Left lung (tissue), 10 donors: Measurements from ENCODE around the gene TMEM63C. TPM values are rescaled to one million over a fixed set of nuclear protein-coding genes. Genes with fewer than 3 reads are reported as not detected.
"Not testable (repeated sequence)": the region's sequence is repeated elsewhere in the genome, so short reads cannot be mapped to it uniquely, and the experiment has no call there.

ENCODE experiments used
- ATAC-seq: fragments of 200-7000 bp; cut with Tn5 transposase; one replicate; pipeline ENCODE4 v1.9.1; 2020; ENCODE audit warnings: moderate library complexity
- DNase-seq, 4 donors: peaks; one replicate each; pipeline ENCODE4 v3.0.0-alpha.2; 2013 to 2020
- H3K27ac ChIP-seq, 2 donors: fragments of 200-600 bp; sonication (generic) in 1 of 2; one replicate each; pipeline versions ENCODE4 v1.5.0 to v1.8.0; 2020 to 2021
- H3K27me3 ChIP-seq, 2 donors: fragments of 200-600 bp; sonication (generic) in 1 of 2; one replicate each; pipeline versions ENCODE4 v1.5.0 to v1.8.0; 2020 to 2021
- H3K36me3 ChIP-seq, 2 donors: fragments of 200-600 bp; sonication (generic) in 1 of 2; one replicate each; pipeline versions ENCODE4 v1.5.0 to v1.8.0; 2020 to 2021
- H3K4me1 ChIP-seq, 2 donors: fragments of 200-600 bp; one replicate each; pipeline ENCODE4 v1.8.0; 2021
- H3K4me3 ChIP-seq, 2 donors: fragments of 200-600 bp; sonication (generic) in 1 of 2; one replicate each; pipeline versions ENCODE4 v1.5.0 to v1.8.0; 2020 to 2021; ENCODE audit warnings: mild to moderate bottlenecking in 1 of 2
- H3K9me3 ChIP-seq, 2 donors: fragments of 200-600 bp; sonication (generic) in 1 of 2; one replicate each; pipeline versions ENCODE4 v1.5.0 to v1.8.0; 2020 to 2021
- intact Hi-C, 2 donors: fragments of 100-400 bp; cut with DNase I; formaldehyde crosslinking; loops; one replicate each; pipeline versions ENCODE4 v1.11.2 to v1.14.2; 2022
- polyA plus RNA-seq, 6 donors: library from polyadenylated mRNA; unstranded; fragments of 120-200 nt; gene quantifications; one replicate each; pipeline ENCODE4 v1.2.1, GENCODE V29; 2013; ENCODE audit not compliant: insufficient read length in 6 of 6
- total RNA-seq, 2 donors: library from RNA; stranded (reverse); fragmentation: NEBNext Ultra II Directional; extraction: Animal tissue kit (Norgen Biotek cat#: 25700); gene quantifications; one replicate each; pipeline ENCODE4 v1.2.1, GENCODE V29; 2021
- TF ChIP-seq, protein P1 (sequence below), 2 donors: fragments of 200-600 bp; sonication (generic) in 1 of 2; IDR thresholded peaks; one replicate each; pipeline versions ENCODE4 v1.5.0 to v1.8.0; 2021; ENCODE audit warnings: antibody characterized with exemption in 2 of 2
- donor health status: DM: no; HTN: yes; CAD: no.
- donor health status: DM: no; HTN: no; CAD: no.

Gene TMEM63C
- total and polyA plus RNA-seq, 8 donors, result 0.20 to 2.0 (median 0.88) TPM; not detected in 1

DNA sequence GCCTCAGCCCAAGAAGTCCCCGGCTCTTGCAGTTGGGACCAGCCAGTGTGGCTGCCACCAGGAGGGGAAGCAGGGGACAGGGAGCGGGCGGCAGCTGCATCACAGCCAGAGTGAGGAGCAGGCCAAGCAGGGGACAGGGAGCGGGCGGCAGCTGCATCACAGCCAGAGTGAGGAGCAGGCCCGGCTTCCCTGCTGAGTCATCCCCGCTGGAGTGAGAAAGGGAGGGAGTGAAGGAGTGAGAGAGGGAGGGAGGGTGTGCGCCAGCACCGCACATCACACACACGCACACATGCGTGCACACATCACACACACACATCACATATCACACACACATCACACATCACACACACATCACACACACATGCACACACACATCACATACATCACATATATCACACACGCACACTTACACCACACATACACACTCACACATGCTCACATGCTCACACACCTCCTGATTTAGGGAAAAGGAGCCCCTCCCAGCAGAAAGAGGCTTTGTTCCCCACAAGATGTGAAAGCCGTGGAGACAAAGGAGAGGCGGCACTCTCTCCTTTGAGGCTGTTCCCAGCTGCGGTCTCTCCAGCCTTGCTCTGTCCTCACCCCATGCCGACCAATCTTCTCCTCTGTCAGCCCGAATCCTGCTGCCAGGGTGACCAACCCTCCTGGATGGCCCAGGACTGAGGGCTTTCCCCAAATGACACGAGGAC lies 23.3 kb upstream of the TMEM63C start:
- intact Hi-C loops, result loop anchor here in 1 of 2 donors (10.0 kb wide), 1 partner anchor 156 kb away; no protein-coding TSS in a partner anchor

DNA sequence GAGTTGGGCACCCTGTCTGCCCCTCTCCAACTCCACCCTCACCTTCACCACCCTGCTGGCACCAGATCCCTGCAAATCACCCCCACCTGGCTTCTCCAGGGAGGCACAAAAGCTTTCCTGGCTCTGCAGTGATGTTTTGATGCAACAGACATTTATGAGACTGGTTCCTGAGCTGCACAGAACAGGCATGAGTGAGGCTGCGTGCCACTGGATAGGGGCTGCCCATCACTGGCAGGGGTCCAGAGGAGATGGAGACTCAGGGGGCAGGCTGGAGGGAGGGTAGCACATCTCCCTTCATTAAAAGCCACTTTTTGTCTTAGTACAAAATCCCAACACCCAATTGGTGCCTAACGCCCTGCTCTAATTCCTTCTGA lies 22.7 kb upstream of the TMEM63C start:
- no peak for ATAC-seq
- DNase-seq, result no peak
- Histone ChIP-seq H3K9me3 (no peaks in the 10 kb centered on the region), H3K4me1 (no peaks in the 10 kb centered on the region), H3K4me3 (no peak overlapping the region), H3K27ac (no peak overlapping the region), H3K27me3 (peaks cover 6 to 69% of the 10 kb centered on the region in 2 donors), H3K36me3 (no peaks in the 10 kb centered on the region)
- TF ChIP-seq, protein P1, sequence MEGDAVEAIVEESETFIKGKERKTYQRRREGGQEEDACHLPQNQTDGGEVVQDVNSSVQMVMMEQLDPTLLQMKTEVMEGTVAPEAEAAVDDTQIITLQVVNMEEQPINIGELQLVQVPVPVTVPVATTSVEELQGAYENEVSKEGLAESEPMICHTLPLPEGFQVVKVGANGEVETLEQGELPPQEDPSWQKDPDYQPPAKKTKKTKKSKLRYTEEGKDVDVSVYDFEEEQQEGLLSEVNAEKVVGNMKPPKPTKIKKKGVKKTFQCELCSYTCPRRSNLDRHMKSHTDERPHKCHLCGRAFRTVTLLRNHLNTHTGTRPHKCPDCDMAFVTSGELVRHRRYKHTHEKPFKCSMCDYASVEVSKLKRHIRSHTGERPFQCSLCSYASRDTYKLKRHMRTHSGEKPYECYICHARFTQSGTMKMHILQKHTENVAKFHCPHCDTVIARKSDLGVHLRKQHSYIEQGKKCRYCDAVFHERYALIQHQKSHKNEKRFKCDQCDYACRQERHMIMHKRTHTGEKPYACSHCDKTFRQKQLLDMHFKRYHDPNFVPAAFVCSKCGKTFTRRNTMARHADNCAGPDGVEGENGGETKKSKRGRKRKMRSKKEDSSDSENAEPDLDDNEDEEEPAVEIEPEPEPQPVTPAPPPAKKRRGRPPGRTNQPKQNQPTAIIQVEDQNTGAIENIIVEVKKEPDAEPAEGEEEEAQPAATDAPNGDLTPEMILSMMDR (IDR thresholded peaks at IDR 0.05), result no peak
- intact Hi-C loops, result loop anchor here in 1 of 2 donors (10.0 kb wide), 1 partner anchor 156 kb away; no protein-coding TSS in a partner anchor

More for the DNA sequence above, 23.3 kb upstream of the TMEM63C start:
- no peaks in the 10 kb centered on the region for H3K9me3 ChIP-seq
- peaks cover 7 to 74% of the 10 kb centered on the region in 2 donors for H3K27me3 ChIP-seq
- no peak overlapping the region for H3K27ac ChIP-seq
- TF ChIP-seq, protein P1 (IDR thresholded peaks at IDR 0.05), result no peak
- ATAC-seq (peak; percentile 86), DNase-seq (no peak)
- no peaks in the 10 kb centered on the region for H3K4me1 ChIP-seq
- H3K36me3 ChIP-seq, result no peaks in the 10 kb centered on the region
- no peak overlapping the region for H3K4me3 ChIP-seq

DNA sequence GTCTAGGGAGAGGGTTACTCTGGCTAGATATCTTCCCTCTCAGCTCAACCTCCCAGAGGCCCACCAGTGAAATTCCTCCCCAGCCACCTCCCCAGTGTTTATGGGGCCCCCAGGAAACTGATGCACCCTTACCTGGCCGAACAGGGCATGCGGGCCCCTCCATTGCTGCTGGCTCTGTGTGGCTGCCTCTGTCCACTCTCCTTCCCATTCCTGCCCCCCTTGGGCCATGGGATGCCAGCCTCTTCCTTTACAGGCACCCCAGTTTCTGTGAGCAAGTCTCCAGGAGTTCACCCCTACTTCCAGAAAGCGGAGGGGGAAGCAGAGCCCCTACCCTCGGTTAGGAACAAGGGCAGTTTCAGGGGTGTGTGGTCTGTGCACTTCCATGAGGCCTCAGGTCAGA lies 20.6 kb upstream of the TMEM63C start:
- intact Hi-C loops, result no loop called here
- H3K9me3 ChIP-seq, result no peaks in the 10 kb centered on the region
- TF ChIP-seq, protein P1 (IDR thresholded peaks at IDR 0.05), result no peak
- no peak for DNase-seq
- H3K36me3 ChIP-seq, result no peaks in the 10 kb centered on the region
- H3K4me3 ChIP-seq, result no peak overlapping the region
- no peaks in the 10 kb centered on the region for H3K4me1 ChIP-seq
- peaks cover 0 to 49% of the 10 kb centered on the region in 2 donors for H3K27me3 ChIP-seq
- ATAC-seq, result no peak
- H3K27ac ChIP-seq, result no peak overlapping the region

DNA sequence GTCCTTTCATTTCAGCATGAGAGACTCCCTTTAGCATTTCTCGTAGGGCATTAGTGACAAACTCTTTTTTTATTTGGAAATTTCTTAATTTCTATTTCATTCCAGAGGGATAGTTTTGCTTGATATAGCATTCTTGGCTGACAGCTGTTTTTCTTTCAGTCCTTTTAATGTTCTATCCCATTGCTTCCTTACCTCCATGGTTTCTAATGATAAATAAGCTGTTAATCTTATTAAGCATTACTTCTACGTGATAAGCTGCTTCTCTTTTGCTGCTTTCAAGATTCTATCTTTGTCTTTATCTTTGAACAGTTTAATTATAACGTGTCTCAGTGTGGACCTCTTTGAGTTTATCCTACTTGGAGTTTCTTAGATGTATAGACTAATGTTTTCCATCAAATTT lies 11.6 kb upstream of the TMEM63C start:
- no peak for DNase-seq
- TF ChIP-seq, protein P1 (IDR thresholded peaks at IDR 0.05), result no peak
- Histone ChIP-seq H3K9me3 (peaks cover 3 to 20% of the 10 kb centered on the region in 2 donors), H3K27me3 (peaks cover 0 to 9% of the 10 kb centered on the region in 2 donors), H3K27ac (no peak overlapping the region), H3K36me3 (no peaks in the 10 kb centered on the region), H3K4me1 (no peaks in the 10 kb centered on the region), H3K4me3 (no peak overlapping the region)
- no peak for ATAC-seq
- intact Hi-C loops, result no loop called here

DNA sequence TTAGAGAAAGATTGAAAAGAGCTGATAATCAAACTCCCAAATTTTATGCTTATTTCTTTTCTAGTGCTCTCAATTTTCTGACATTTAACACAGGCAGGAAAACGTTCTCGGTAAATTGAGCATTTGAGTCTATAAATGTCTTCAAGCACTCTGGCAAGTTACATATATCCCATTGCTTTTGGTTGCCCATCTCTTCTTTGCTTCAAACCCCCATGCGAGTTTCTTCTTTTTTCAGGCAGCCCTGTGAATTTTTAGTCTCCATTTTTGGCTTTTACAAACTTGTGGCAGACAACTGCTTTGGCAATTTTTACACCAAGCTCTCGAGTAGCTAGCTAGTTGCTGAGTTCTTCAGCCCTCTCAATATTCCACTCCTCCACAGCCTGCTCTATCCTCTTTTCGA lies 8.7 kb upstream of the TMEM63C start:
- Histone ChIP-seq H3K4me3 (no peak overlapping the region), H3K9me3 (peaks cover 3 to 20% of the 10 kb centered on the region in 2 donors), H3K36me3 (no peaks in the 10 kb centered on the region), H3K27me3 (peaks cover 0 to 9% of the 10 kb centered on the region in 2 donors), H3K27ac (no peak overlapping the region), H3K4me1 (no peaks in the 10 kb centered on the region)
- DNase-seq (no peak), ATAC-seq (no peak)
- intact Hi-C loops, result no loop called here
- TF ChIP-seq, protein P1 (IDR thresholded peaks at IDR 0.05), result no peak

DNA sequence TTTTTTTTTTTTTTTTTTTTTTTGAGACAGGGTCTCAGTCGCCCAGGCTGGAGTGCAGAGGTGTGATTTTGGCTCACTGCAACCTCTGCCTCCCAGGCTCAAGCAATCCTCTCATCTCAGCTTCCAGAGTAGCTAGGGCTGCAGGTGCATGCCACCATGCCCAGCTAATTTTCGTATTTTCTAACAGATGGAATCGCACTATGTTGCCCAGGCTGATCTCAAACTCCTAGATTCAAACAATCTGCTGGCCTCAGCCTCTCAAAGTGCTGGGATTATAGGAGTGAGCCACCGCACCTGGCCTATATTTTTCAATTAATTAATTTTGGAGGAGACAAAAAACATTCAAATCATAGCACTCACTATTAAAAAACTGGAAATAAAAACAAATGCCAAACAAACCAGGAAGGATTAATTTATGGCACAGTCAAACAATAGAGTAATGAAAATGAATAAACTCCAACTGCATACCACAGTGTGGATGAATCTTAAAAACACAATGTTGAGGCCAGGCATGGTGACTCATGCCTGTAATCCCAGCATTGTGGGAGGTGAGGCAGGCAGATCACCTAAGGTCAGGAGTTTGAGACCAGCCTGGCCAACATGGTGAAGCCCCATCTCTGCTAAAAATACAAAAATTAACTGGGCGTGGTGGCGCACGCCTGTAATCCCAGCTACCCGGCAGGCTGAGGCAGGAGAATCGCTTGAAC lies 7.5 kb upstream of the TMEM63C start:
- peaks cover 3 to 18% of the 10 kb centered on the region in 2 donors for H3K9me3 ChIP-seq
- H3K27me3 ChIP-seq, H3K4me1 ChIP-seq, H3K4me3 ChIP-seq, H3K36me3 ChIP-seq, H3K27ac ChIP-seq, intact Hi-C loops, ATAC-seq, DNase-seq: not testable (repeated sequence)
